Activated CD8-positive, alpha-beta memory T cell treated with anti-CD3 and anti-CD28 coated beads, Interleukin-2, amount 10 ng/mL, durations not matched to agents 7 days and 5 days (primary cell): ENCODE results near the gene SLIT3. TPM values are rescaled to one million over a fixed set of nuclear protein-coding genes. Genes with fewer than 3 reads are reported as not detected.
"Not testable (repeated sequence)": the region's sequence is repeated elsewhere in the genome, so short reads cannot be mapped to it uniquely, and the experiment has no call there.

Source experiments
- ATAC-seq: fragments of 150-1000 bp; cut with Tn5 transposase; one replicate; pipeline ENCODE4 v1.10.0; 2021; ENCODE audit warnings: moderate library complexity
- CTCF ChIA-PET: fragments of 350-600 bp; sonication (Branson Sonifier 250); formaldehyde crosslinking; loops from one replicate; lab custom pipeline; 2021; ENCODE audit warnings: antibody characterized with exemption; lab: Charles Lee
- DNase-seq: peaks from one replicate; pipeline ENCODE4 v3.0.0-alpha.2; 2020
- H3K27ac Mint-ChIP-seq: one replicate; pipeline ENCODE4 v1.8.0; 2021; ENCODE audit warnings: mild to moderate bottlenecking, mixed read lengths
- H3K27me3 Mint-ChIP-seq: one replicate; pipeline ENCODE4 v1.8.0; 2021; ENCODE audit warnings: mixed read lengths
- H3K36me3 Mint-ChIP-seq: one replicate; pipeline ENCODE4 v1.8.0; 2021; ENCODE audit warnings: mild to moderate bottlenecking, mixed read lengths
- H3K4me1 Mint-ChIP-seq: one replicate; pipeline ENCODE4 v1.8.0; 2021; ENCODE audit warnings: mixed read lengths
- H3K4me3 Mint-ChIP-seq: one replicate; pipeline ENCODE4 v1.8.0; 2021; ENCODE audit warnings: mild to moderate bottlenecking, moderate library complexity, mixed read lengths
- H3K9me3 Mint-ChIP-seq: one replicate; pipeline ENCODE4 v1.8.0; 2022; ENCODE audit warnings: low read depth, mixed read lengths
- total RNA-seq, 2 experiments: library from RNA; stranded (reverse); gene quantifications; one replicate each; pipeline ENCODE4 v1.2.3, GENCODE V29; 2021

Gene SLIT3
- total RNA-seq, 2 experiments from 2014 or later: 0.09 TPM; not detected in 1

GRCh38 chr5:169147534-169147933, 153.4 kb downstream of the SLIT3 start:
- CTCF ChIA-PET: no interaction called here

GRCh38 chr5:169146158-169146557, 154.8 kb downstream of the SLIT3 start:
- ATAC-seq: no peak
- H3K27ac Mint-ChIP-seq: no peak overlapping the region
- no peaks in the 10 kb centered on the region for H3K36me3 Mint-ChIP-seq
- H3K27me3 Mint-ChIP-seq: no peaks in the 10 kb centered on the region
- CTCF ChIA-PET: no interaction called here
- H3K4me1 Mint-ChIP-seq: no peaks in the 10 kb centered on the region
- no peaks in the 10 kb centered on the region for H3K9me3 Mint-ChIP-seq
- no peak for DNase-seq
- H3K4me3 Mint-ChIP-seq: no peak overlapping the region

More at GRCh38 chr5:169147534-169147933, 153.4 kb downstream of the SLIT3 start:
- ATAC-seq: no peak
- H3K27me3 Mint-ChIP-seq: no peaks in the 10 kb centered on the region
- DNase-seq: no peak
- H3K4me1 Mint-ChIP-seq: no peaks in the 10 kb centered on the region
- H3K4me3 Mint-ChIP-seq: no peak overlapping the region
- H3K36me3 Mint-ChIP-seq: no peaks in the 10 kb centered on the region
- no peak overlapping the region for H3K27ac Mint-ChIP-seq
- H3K9me3 Mint-ChIP-seq: no peaks in the 10 kb centered on the region

- Mint-ChIP-seq H3K27me3 (no peaks in the 10 kb centered on the region), H3K27ac (no peak overlapping the region), H3K4me1 (no peaks in the 10 kb centered on the region), H3K4me3 (no peak overlapping the region), H3K9me3 (no peaks in the 10 kb centered on the region), H3K36me3 (no peaks in the 10 kb centered on the region)
- ATAC-seq: no peak
- DNase-seq: no peak
- CTCF ChIA-PET: no interaction called here
These were observed 158.5 kb downstream of the SLIT3 start for GRCh38 chr5:169142264-169142970.

- H3K27ac Mint-ChIP-seq, H3K27me3 Mint-ChIP-seq, ATAC-seq, DNase-seq, H3K36me3 Mint-ChIP-seq, CTCF ChIA-PET, H3K4me3 Mint-ChIP-seq, H3K9me3 Mint-ChIP-seq, H3K4me1 Mint-ChIP-seq: not testable (repeated sequence)
These were observed 160.7 kb downstream of the SLIT3 start for GRCh38 chr5:169140215-169140614.

- Mint-ChIP-seq H3K9me3 (no peaks in the 10 kb centered on the region), H3K27me3 (no peaks in the 10 kb centered on the region), H3K4me1 (no peaks in the 10 kb centered on the region), H3K4me3 (no peak overlapping the region), H3K36me3 (no peaks in the 10 kb centered on the region), H3K27ac (no peak overlapping the region)
- DNase-seq (no peak), ATAC-seq (no peak)
- CTCF ChIA-PET: no interaction called here
These were observed 161.4 kb downstream of the SLIT3 start for GRCh38 chr5:169139480-169140050.

- H3K4me1 Mint-ChIP-seq: no peaks in the 10 kb centered on the region
- H3K4me3 Mint-ChIP-seq: no peak overlapping the region
- CTCF ChIA-PET: no interaction called here
- DNase-seq: no peak
- H3K27me3 Mint-ChIP-seq: no peaks in the 10 kb centered on the region
- no peaks in the 10 kb centered on the region for H3K36me3 Mint-ChIP-seq
- no peak overlapping the region for H3K27ac Mint-ChIP-seq
- no peaks in the 10 kb centered on the region for H3K9me3 Mint-ChIP-seq
- ATAC-seq: no peak
These were observed 167.4 kb downstream of the SLIT3 start for GRCh38 chr5:169133531-169133930.

GRCh38 chr5:169132302-169132660, 168.7 kb downstream of the SLIT3 start:
- no peak overlapping the region for H3K27ac Mint-ChIP-seq
- ATAC-seq: no peak
- CTCF ChIA-PET: no interaction called here
- H3K4me1 Mint-ChIP-seq: no peaks in the 10 kb centered on the region
- H3K36me3 Mint-ChIP-seq: no peaks in the 10 kb centered on the region
- H3K27me3 Mint-ChIP-seq: no peaks in the 10 kb centered on the region
- no peak overlapping the region for H3K4me3 Mint-ChIP-seq
- DNase-seq: no peak
- no peaks in the 10 kb centered on the region for H3K9me3 Mint-ChIP-seq

GRCh38 chr5:169131616-169132301, 169.2 kb downstream of the SLIT3 start:
- H3K27me3 Mint-ChIP-seq: no peaks in the 10 kb centered on the region
- no peaks in the 10 kb centered on the region for H3K9me3 Mint-ChIP-seq
- CTCF ChIA-PET: no interaction called here

GRCh38 chr5:169128679-169129078, 172.3 kb downstream of the SLIT3 start:
- CTCF ChIA-PET: no interaction called here
- DNase-seq: no peak
- no peak overlapping the region for H3K27ac Mint-ChIP-seq
- no peaks in the 10 kb centered on the region for H3K27me3 Mint-ChIP-seq
- H3K9me3 Mint-ChIP-seq: no peaks in the 10 kb centered on the region
- no peak overlapping the region for H3K4me3 Mint-ChIP-seq
- no peaks in the 10 kb centered on the region for H3K36me3 Mint-ChIP-seq
- H3K4me1 Mint-ChIP-seq: no peaks in the 10 kb centered on the region
- ATAC-seq: no peak

More at GRCh38 chr5:169131616-169132301, 169.2 kb downstream of the SLIT3 start:
- DNase-seq (no peak), ATAC-seq (no peak)
- Mint-ChIP-seq H3K4me1 (no peaks in the 10 kb centered on the region), H3K4me3 (no peak overlapping the region), H3K36me3 (no peaks in the 10 kb centered on the region), H3K27ac (no peak overlapping the region)

- Mint-ChIP-seq H3K4me3 (no peak overlapping the region), H3K36me3 (no peaks in the 10 kb centered on the region), H3K4me1 (no peaks in the 10 kb centered on the region), H3K27ac (no peak overlapping the region), H3K27me3 (no peaks in the 10 kb centered on the region), H3K9me3 (no peaks in the 10 kb centered on the region)
- CTCF ChIA-PET: no interaction called here
- no peak for ATAC-seq
- no peak for DNase-seq
These were observed 173.5 kb downstream of the SLIT3 start for GRCh38 chr5:169127431-169127830.

GRCh38 chr5:169126481-169127021, 174.4 kb downstream of the SLIT3 start:
- CTCF ChIA-PET: no interaction called here
- H3K27me3 Mint-ChIP-seq: no peaks in the 10 kb centered on the region
- no peaks in the 10 kb centered on the region for H3K36me3 Mint-ChIP-seq
- H3K9me3 Mint-ChIP-seq: no peaks in the 10 kb centered on the region
- H3K4me3 Mint-ChIP-seq: no peak overlapping the region
- no peaks in the 10 kb centered on the region for H3K4me1 Mint-ChIP-seq
- no peak for DNase-seq
- no peak for ATAC-seq
- H3K27ac Mint-ChIP-seq: no peak overlapping the region

- no peaks in the 10 kb centered on the region for H3K4me1 Mint-ChIP-seq
- DNase-seq: no peak
- no peaks in the 10 kb centered on the region for H3K9me3 Mint-ChIP-seq
- H3K27ac Mint-ChIP-seq: no peak overlapping the region
- CTCF ChIA-PET: no interaction called here
- no peaks in the 10 kb centered on the region for H3K36me3 Mint-ChIP-seq
- no peaks in the 10 kb centered on the region for H3K27me3 Mint-ChIP-seq
- ATAC-seq: no peak
- no peak overlapping the region for H3K4me3 Mint-ChIP-seq
These were observed 175.4 kb downstream of the SLIT3 start for GRCh38 chr5:169125571-169125970.

GRCh38 chr5:169122951-169123350, 178.0 kb downstream of the SLIT3 start:
- no peaks in the 10 kb centered on the region for H3K9me3 Mint-ChIP-seq
- no peaks in the 10 kb centered on the region for H3K27me3 Mint-ChIP-seq
- H3K4me3 Mint-ChIP-seq: no peak overlapping the region
- no peak overlapping the region for H3K27ac Mint-ChIP-seq
- no peaks in the 10 kb centered on the region for H3K4me1 Mint-ChIP-seq
- CTCF ChIA-PET: no interaction called here
- no peaks in the 10 kb centered on the region for H3K36me3 Mint-ChIP-seq
- DNase-seq: no peak
- ATAC-seq: no peak
